PFSK-1 (cell line): ENCODE results near the gene NKAIN2.

ENCODE experiments used
- FOXP2 ChIP-seq: optimal IDR thresholded peaks from 2 replicates; pipeline ENCODE3; 2011; ENCODE audit warnings: borderline replicate concordance, control low read depth, inconsistent platforms; ENCODE audit not compliant: insufficient read depth; ENCODE audit errors: extremely low read length, extremely low read depth
- POLR2AphosphoS5 ChIP-seq: IDR thresholded peaks from 2 replicates; pipeline ENCODE4 v1.6.1; 2012; ENCODE audit warnings: low read depth, mild to moderate bottlenecking, control low read depth, low read length, moderate library complexity
- SIN3A ChIP-seq: IDR thresholded peaks from 2 replicates; pipeline ENCODE4 v1.6.1; 2012; ENCODE audit warnings: mild to moderate bottlenecking, low read length, moderate library complexity, borderline replicate concordance; ENCODE audit not compliant: insufficient read depth
- TAF1 ChIP-seq: IDR thresholded peaks from 2 replicates; pipeline ENCODE4 v1.6.1; 2012; ENCODE audit warnings: low read length, control low read depth, borderline replicate concordance; ENCODE audit not compliant: insufficient read depth

GRCh38 chr6:124684621-124685020, 881.0 kb downstream of the NKAIN2 start:
- TF ChIP-seq POLR2AphosphoS5 = no peak
- no peak for TF ChIP-seq FOXP2
- no peak for TF ChIP-seq TAF1
- TF ChIP-seq SIN3A = no peak
